HG02798 (cell line): Measurements from ENCODE around the gene TRIM65.
"Not testable (repeated sequence)": the region's sequence is repeated elsewhere in the genome, so short reads cannot be mapped to it uniquely, and the experiment has no call there.

Experiments used
- ATAC-seq: cut with Tn5 transposase; IDR thresholded peaks from one replicate; pipeline ENCODE4 v1.9.1; 2021; ENCODE audit warnings: mild to moderate bottlenecking; ENCODE audit not compliant: unreplicated experiment, poor library complexity

Gene TRIM65

DNA sequence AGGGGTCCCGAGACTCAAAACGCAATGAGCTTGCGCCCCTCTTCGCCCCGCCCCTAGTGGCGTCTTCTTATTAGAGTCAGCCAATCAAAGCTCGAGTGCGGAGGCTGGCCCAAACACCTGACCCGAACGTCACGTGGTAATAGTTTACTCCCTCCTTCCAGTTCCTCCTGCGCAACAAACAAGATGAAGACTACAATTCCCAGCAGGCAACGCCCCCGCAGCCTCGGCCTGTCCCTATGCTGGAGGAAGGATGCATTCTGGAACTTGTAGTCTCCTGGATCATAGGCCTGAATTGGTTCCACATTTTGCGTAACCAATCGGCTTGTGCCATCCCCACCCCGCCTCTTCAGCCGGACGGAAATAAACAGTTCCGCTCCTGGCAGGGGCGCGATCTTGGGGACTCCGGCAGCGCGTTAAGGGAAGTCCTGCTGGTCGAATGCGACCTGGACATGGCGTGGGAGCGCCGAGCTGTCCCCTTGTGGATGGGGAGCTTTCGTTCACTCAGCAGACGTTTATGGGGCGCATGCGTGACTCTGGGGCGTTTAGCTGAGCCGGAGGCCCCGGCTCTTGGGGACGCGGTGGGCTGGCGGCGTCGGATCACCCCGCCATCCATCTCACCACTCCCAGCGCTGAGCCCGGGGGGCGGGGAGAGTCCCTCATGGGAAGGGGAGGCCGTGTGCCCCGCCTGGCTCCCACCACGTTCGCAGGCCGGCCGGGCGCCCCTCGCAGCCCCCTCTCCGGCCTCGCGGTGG is 41.3 kb downstream of the TRIM65 start, which contains the start of gene WBP2:
Gene WBP2, minus strand, starts transcription at position 26 of the 752 bp plus-strand sequence. CDS start 38 bp downstream, outside the sequence.
- peak; percentile 92 for ATAC-seq

DNA sequence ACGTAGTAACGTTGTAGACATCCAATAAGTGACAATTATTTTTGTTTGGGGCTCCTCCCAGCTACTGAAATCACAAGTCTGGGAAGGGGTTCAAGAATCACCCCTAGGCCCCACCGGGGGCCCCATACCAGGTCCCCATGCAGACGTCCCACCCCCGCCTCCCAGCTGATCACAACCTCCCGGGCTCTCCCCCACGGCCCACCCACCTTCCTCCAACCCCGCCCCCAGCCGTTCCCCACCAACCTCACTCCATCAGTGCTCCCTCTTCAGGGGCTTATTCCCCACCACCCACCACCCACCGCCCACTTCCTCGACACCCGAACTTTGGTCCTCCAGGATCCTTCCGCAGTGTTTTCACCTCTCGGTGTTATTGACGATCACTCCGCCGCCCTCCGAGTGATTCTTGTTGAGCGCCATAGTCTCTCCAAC is 41.9 kb downstream of the TRIM65 start:
- ATAC-seq = peak; percentile 0

DNA sequence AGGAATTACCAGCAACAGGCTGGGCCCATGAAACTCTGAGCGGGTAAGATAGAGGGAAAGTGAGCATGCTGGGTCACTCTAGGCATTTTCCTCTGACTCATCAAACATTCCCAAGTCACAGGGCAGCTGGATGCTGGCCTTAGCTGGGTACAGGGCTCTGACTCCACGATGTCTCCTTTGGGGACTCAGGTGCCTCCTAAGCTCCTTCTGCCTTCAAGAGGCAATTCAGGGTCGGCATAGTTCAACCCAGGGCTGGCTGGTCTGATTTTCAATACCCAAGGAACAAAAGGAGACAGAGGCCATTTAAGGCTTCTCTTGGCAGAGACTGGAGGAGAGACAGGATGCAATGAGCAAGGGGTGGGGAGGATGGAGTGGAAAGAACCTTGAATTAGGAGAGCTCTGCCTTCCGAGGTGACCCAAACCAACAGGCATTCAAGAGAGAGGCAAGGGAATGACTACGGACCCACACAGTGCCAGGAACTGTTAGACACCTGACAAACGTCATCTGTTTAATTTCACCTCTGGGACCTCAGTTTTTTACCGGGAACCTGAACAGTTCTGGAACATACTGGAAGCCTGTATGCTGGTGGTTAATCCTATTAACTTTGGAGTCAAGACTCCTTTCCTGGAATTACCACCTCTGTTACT is 42.5 kb downstream of the TRIM65 start:
- ATAC-seq = no peak

DNA sequence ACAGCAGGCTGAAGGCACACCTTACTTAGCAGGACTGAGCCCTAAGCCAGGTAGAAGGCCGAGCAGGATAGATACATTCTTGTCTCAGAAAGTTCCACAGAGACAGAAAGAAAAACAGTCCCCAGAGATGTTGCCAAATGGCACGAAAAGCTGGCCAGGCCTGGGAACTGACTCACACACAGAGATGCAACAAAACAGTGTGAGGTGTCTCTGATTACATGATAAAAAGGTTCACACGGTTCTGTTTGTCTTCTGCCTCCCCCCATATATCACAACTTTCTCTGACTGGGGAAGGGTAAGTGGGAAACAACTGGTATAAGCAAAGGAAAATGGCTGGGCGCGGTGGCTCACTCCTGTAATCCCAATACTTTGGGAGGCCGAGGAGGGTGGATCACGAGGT is 43.3 kb downstream of the TRIM65 start:
- ATAC-seq = no peak

DNA sequence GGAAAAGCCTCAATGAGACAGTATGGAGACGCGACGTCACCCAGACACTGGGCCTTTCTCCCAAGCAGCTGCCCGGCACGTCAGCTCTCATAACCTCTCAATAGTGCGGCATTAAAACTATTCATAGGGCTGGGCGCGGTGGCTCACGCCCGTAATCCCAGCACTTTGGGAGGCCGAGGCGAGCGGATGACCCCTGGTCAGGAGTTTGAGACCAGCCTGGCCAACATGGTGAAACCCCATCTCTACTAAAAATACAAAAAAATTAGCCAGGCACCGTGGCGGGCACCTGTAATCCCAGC is 45.1 kb downstream of the TRIM65 start:
- not testable (repeated sequence) for ATAC-seq

DNA sequence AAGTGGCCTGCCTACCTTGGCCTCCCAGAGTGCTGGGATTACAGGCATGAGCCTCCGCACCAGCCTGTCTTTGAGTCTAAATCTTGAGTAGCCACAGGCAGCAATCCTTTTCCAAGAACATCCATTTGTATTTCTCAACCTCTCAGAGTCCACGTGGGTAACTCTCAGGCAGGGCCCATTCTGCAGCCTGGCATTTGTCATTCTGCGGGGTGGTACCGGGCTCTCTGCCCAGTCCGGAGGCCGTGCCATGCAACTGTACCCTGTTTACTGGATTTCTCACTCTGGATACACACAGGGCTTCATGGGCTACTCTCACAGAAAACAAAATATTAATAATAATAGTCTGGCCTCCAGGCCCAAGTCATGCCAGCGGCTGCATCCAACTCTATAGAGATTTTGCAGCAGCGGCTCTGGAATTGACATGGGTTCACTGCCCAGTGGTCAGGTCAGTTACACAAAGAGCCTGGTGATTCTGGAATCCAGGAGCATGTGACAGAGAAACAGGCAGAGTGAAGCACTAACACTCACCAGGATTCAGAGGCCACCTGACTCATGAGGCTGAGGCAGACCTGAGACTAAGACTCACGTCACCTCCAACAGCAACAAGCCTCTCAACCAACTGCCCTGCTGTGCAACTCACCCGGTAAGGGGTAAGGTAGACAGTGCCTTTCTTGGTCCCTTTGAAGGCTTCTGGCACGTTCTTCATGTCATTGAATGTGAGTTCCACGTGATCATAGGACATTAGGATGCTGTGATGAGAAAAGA is 45.6 kb downstream of the TRIM65 start:
- ATAC-seq = no peak

DNA sequence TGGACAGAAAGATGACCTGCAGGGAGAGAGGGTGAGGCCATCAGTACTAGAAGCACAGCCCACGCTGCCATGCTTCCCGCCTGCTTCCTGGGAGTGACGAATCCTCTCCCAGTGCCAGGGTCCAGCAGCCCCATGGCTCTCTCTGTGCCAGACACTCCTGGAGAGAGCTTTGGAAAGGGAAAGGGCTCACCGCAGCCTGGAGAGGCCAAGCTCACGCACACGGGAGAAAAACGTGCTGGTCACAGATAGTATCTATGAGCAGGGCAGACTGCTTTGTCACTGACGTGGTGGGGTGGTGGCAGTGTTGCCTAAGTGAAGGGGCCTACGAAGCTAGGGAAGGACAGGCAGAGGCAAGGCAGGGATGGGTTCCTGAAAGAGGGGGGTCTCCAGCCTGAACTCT is 47.0 kb downstream of the TRIM65 start:
- no peak for ATAC-seq

DNA sequence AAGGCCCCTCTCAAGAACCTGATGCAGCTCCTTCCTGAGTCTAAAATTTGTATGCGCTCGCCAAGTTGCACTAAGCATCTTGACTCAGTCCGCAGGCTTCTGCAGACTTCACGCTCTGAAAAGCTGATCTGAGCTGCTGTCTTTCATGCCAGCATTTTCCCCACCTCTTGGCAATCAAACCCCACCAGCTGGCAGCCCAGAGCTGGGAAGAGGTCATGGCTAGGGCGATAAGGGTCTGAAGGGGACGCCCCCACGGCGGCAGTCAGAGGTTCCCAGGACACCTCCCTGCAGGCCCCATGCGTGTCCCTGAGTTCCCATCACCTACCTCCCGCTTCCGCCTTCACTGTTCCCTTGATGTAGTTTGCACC is 47.5 kb downstream of the TRIM65 start:
- no peak for ATAC-seq

DNA sequence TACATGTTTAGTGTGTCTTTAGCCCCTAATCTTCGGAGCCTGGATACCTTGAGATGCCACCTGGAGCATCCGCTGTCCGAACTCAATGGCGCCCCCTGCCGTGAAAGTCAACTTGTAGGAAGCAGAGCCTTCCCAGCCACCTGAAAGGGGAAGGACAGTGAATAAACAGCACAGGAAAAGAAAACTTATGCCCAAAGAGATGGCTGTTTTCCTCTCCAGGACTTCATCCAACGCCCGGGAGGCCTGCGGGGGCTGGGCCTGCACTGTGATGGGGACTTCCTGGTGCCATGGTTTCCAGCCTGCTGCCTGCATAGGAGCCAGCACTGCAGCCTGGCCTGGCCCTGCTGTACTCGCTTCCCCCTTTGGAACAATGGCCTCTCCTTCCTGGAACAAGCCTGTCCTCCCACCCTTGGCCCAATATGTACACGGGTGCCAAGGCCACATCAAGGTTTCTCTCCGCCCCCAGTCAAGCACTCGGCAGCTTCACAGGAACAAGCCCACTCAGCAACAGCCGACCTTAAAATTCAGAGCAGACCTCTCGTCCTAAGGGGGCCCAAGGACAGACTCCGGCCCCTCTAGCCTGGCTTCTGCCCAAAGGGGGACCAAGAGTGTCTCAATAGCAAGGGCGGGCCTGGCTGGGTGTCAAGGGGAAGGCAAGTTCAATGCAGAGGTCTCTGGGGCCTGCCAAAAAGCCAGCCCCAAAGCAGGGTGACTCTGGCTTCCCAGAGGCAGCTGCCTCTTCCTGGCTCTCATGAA is 48.0 kb downstream of the TRIM65 start:
- ATAC-seq = no peak

DNA sequence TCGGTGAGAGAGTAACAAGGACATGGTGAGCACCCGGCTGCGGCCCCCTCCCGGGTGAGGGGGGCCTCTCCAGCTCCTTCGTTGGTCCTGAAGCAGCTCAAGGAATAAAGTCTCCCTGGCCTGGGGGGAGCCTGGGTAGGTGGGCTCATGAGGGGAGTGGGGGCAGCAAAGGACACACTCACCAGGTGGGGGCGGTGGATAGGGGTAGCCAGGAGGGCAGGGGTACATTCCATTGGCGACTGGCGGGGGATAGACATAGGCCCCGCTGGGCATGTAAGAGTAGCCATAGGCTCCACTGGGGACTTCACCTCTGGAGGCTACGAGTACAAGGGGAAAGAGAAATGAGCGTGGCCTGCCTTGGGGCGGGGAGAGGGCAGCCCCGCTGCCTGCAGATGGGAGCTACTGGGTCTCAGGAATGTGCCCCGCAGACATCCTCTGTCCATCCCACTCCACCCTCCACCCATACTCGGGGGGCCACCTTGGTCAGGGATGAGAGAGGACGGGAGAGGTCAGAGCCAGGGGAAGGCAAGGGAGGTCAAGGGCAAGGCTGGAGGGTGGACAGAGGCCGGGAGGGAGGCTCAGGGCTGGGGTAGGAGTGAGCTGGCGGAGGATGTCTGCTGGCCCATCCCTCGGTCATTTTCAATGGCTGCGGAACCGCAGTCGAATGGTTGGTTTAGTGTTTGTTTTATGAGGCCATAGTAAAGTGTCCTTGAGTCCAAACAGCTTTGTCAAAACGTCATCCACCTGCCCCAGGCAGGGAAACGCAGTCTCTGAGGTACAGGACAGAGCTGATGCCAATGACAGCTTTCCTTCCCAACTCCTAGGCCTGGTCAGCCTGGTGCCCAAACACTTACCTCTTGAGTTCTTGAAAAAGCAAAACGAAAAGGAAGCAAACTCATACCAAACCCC is 48.9 kb downstream of the TRIM65 start:
- no peak for ATAC-seq

DNA sequence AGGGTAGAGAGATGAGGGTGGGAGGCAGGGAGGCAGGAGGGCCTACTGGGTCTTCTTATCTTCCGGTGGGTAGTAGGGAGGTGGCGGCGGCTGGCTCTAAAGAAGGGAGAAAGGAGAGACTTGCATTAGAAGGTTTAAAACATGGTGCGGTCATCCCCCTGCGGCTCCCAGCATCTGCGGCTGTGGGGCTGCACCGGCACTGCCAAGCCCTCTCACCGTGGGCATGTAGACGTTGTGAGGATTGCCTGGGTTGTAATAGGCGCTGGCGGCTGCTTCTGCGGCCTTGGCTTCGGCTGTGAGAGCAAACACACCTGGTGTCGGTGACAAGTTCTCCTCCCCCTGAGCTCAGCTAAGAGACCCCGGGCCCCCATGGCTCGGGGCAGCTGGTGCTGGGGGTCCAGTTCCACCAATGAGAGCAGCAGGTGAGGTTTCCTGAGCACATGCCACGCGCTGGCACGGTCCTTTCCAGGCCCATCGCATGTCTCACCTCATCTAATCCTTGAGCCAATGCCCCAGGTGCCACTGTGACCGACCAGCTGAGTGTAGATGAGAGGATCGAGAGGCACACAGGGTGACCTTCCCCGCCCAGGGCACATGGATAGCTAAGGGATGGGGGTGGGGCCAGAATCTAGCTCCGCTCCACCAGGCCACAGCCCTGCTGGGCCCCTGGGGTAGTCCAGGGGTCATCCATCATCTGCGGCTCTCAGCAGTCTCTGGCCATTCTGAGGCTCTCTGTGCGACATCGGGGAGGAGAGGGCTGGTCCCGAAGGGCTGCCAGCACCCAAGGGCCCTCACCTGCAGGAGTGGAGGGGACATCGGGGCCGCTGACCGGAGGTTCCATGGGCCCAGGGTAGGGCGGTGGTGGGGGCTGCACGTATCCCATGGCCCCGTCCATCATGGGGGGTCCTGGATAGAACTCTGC is 49.8 kb downstream of the TRIM65 start:
- no peak for ATAC-seq

DNA sequence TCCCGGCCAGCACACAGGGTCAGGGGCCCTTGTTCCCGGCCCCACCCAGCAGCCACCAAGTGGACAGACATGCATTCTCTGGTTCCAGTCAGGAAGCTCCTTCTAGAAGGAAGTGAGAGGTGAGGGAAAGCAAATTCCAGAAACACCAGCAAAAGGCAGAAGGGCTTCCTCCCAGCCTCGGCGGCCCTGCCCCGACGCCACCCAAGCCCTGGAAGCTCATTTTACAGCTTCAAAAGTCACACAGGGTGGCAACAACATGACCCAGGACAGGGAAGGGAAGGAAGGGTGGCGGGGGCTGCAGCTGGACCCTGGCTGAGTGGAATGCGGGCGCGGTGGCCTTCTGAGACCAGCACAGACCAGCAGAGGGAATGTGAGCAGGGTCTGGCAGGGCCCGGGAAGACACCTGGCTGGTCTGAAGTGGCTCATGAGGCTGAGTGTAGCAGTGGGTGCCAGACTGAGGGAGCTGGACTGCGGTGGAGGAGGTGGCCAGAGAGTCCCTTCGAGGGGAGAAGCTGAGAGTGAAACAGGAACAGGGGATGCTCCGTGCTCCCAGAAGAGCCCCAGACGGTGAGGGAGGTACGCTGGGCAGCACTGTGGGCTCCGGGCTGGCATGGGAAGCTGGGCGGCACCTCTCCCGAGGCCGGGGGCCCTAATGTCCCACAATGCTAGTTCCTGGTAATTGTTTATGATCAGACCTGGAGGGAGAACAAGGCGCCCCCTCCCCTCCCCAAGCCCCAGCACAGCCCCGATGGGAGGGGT is 50.6 kb downstream of the TRIM65 start:
- no peak for ATAC-seq

DNA sequence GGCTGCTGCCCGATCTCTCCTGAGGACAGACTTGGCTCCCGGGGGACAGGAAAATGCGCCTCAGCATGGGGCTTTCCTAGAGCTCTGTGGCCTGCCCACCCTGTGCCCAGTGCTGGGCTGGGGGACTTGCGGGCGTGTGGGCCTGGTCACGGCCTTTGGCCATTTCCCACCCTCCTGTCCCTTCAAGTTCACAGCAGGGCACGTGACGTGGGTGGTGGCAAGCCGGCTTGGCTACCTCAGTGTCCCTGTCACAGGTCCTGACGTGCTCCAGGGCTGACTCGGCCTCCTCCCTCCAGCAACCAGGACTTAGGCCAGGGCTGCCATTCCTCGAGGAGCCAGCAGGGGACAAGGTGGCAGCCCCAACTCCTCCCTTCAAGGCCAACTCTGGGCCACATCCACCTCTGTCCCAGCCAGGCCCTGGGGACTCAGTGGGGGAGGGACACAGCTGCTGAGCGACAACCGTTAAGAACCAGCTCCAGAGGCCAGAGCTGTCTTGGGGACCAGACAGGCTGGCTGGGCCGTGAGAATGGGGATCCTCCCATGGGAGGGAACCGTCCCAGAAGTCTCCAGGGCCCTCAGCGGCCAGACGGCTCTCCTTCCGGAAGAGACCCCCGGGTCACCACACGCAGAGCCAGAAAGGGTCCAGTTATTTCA is 51.6 kb downstream of the TRIM65 start:
- ATAC-seq = peak; percentile 82

DNA sequence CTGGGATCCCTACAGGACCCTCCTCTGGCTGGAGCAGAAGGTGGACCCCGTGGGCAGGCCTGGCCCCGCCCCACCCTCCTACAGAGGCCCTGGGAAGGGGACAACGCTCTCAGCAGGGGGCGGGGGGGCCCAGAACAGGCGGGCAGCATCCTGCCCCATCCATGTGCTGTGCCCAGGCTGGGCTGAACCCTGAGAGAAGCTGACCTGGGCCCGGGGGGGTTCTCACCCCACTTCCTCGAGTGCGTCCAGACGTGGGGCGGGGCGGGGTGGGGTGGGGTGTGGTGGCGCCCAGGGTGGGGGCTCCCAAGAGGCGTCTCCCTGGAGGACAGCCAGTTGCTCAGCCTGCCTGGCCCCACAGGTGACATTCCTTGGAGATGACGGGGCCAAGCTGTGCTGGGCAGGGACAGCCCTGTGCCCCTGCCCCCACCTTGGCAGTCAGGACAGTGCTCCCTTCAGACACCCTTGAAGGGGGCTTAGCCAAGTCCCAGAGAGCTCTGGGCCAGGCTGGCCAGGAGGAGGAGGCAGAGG is 52.2 kb downstream of the TRIM65 start:
- ATAC-seq = no peak

DNA sequence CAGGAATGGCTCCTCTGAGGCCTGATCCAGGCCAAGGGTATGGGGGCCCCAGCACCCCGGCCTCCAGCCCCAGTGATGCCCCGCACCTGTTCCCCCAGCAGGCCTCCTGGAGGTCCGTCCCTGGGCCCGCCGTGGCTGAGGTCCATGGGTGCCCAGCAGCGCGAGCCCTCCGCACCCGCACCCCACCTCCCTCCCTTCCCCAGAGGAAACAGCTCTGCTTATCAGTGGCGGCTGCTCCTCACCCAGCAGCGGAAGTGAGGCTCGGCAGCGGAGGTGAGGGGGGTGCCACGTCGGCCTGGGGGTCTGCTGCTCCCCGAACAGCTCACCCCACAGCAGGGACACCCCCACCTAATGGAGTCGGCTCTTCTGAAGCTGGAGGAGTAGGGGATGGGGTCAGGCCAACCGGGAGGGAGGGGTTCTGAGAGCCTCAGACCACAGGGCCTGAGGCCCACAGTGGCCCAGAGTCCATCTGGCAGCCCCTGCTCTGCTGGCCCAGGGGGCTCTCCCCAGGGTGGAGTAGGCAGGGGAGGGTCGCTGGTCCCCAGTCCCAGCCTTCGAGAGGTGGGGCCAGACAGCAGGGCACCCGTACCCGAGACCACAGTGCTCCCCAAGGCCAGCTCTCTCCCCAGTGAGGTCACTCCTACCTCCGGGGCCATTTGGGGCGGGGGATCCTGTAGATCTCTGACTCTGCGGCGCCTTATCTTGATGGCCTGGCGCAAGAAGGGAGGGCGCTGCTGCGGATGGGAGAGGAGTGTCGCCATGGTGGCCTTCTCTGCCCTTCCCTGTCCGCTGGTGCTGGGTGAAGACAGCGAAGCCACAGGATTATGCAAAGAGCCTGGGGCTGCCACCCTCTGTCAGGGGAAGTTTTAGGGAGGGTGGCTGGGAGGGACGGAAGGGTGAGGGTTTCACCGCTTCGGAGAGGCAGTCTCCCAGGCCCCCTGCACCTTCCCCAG is 52.9 kb downstream of the TRIM65 start, which contains the start of gene UNC13D:
Gene UNC13D, minus strand, starts transcription at position 828 of the 953 bp plus-strand sequence. Its CDS starts 67 bp downstream, at position 761.
- peak; percentile 20 for ATAC-seq
